ENCODE results near the gene TMEM131. TPM values are rescaled to one million over a fixed set of nuclear protein-coding genes. Genes with fewer than 3 reads are reported as not detected.

TMEM131 gene
- total and polyA plus RNA-seq, 10 of the 15 experiments (the other 5 are each of a cell fraction or from before 2014, with no cell fraction given) = 6.0 to 48.2 (median 23.2) TPM

GRCh38 chr2:97995734-97996624, at the start of gene TMEM131 (continued):
- TF ChIP-seq RB1 (IDR thresholded peaks at IDR 0.05; ENCODE audit: borderline replicate concordance) = peak; percentile 71; the same call in 1 of the 2 replicates
- no peak for TF ChIP-seq FOXK2 (IDR thresholded peaks at IDR 0.05)
- no peak for TF ChIP-seq HDAC6 (IDR thresholded peaks at IDR 0.05; ENCODE audit: unreplicated experiment)
- TF ChIP-seq HSF1 (IDR thresholded peaks at IDR 0.05; ENCODE audit: low read depth, low read length) = peak; percentile 34; the same call in 1 of the 2 replicates
- peak; percentile 46 for TF ChIP-seq MYC (IDR thresholded peaks at IDR 0.05; ENCODE audit: insufficient read depth, insufficient read length, insufficient replicate concordance, low read length, severe bottlenecking)
- TF ChIP-seq ZSCAN29 (IDR thresholded peaks at IDR 0.05) = 0 out of 2 replicates have a peak, but pooled peaks have one; percentile 46
- no peak for TF ChIP-seq YBX1 (IDR thresholded peaks at IDR 0.05)
- no peak; the same call in 1 of the 2 replicates for TF ChIP-seq BACH1 (IDR thresholded peaks at IDR 0.05; ENCODE audit: borderline replicate concordance)
- TF ChIP-seq MAX (IDR thresholded peaks at IDR 0.05; ENCODE audit: low read depth, low read length) = peak; percentile 97
- no peak for TF ChIP-seq CEBPZ (IDR thresholded peaks at IDR 0.05; ENCODE audit: low read depth, low read length)
- no peak for TF ChIP-seq ATF7 (IDR thresholded peaks at IDR 0.05; ENCODE audit: low read depth)
- TF ChIP-seq E4F1 (IDR thresholded peaks at IDR 0.05; ENCODE audit: borderline replicate concordance, partially characterized antibody) = no peak
- TF ChIP-seq NR2C2 (IDR thresholded peaks at IDR 0.05; ENCODE audit: borderline replicate concordance, control insufficient read depth, insufficient read length, low read depth) = no peak
- no peak for TF ChIP-seq NFYB (IDR thresholded peaks at IDR 0.05; ENCODE audit: insufficient read depth, low read depth, low read length)
- TF ChIP-seq MTA3 (IDR thresholded peaks at IDR 0.05; ENCODE audit: borderline replicate concordance, low read length) = no peak
- TF ChIP-seq MXI1 (IDR thresholded peaks at IDR 0.05; ENCODE audit: low read depth, low read length) = peak; percentile 34; the same call in 1 of the 2 replicates

Measured in GM12878 (cell line).